DMS79 treated with DMSO at 0.1 percent for 48 hours (cell line): ENCODE results near the gene ZNF549.

Experiments
- DNase-seq: peaks from one replicate; lab custom pipeline; 2025; lab: John Stamatoyannopoulos, UW

The ZNF549 gene

GRCh38 chr19:57566396-57567265, 39.5 kb downstream of the ZNF549 start:
- DNase-seq, result peak; percentile 7

DNA sequence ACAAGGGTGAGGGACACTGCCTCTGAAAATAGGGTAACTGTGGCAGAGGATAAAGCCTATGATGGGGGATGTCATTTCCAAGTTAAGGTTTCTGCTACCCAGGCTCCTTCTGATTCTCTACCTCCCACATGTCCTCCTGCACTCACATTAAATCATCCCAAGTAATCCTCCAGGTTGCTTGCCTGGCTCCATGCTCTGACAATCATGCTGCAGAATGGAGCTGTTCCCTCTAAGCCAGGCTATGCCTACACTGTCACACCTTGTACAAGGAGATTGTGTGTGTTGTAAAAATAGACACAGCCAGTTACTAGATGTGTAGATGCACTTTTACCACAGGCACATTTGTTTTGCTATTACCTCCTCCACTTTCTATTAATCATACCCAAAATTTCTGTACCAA, 43.6 kb downstream of the ZNF549 start:
- DNase-seq, result no peak

DNA sequence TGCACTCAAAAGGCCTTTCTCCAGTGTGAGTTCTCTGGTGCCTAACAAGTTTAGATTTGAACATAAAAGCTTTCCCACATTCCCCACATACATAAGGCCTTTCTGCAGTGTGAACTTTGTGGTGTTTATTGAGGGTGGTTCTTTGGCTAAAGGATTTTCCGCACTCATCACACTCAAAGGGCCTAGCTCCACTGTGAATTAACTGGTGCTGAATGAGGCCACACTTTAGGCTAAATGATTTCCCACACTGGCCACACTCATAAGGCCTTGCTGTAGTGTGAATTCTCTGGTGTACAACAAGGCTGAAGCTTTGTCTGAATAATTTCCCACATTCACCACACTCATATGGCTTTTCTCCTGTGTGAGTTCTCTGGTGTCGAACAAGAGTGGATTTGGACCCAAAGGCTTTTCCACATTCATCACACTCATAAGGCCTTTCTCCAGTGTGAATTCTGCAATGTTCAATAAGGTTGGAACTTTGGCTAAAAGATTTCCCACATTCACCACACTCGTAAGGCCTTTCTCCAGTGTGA, 45.3 kb downstream of the ZNF549 start:
- DNase-seq, result no peak

GRCh38 chr19:57576661-57577060, 49.5 kb downstream of the ZNF549 start:
- DNase-seq, result no peak

DNA sequence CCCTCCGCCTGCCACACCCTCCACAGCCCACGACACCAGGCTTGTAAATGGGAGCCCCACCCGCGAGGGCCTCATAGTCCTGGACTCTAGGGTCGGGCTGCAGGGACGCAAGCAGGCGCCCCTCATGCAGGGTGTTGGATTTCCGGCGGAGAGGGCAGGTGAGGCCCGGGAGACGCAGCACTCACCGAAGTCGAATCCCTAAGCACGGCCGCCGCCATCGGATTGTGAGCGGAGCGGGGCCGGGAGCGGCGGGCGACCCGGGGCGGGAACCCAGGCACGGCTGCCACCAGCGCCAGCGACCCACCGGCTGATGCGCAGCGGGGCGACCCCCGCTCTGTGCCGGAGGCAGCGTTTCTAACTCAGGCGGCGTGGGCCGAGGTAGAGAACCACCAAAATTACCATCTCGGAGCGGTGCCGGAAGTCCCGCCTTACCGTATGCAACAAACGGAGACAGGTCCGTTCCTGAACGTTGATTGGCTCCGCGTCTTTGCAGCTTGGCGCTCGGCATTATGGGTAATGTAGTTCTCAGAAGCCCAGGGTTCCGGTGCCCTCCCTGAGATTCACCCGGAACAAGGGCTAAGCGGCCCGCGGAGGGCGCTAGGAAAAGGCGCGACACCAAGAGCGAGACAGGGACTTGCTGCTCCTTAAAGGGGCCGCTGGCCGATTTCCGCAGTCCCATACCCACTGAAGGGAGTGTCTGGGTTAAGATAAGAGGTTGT, 51.5 kb downstream of the ZNF549 start, which contains the start of gene ZNF416:
Gene ZNF416, minus strand, starts transcription at position 425 of the 719 bp plus-strand sequence. Its CDS starts 207 bp downstream, at position 218.
- DNase-seq, result peak; percentile 98

DNA sequence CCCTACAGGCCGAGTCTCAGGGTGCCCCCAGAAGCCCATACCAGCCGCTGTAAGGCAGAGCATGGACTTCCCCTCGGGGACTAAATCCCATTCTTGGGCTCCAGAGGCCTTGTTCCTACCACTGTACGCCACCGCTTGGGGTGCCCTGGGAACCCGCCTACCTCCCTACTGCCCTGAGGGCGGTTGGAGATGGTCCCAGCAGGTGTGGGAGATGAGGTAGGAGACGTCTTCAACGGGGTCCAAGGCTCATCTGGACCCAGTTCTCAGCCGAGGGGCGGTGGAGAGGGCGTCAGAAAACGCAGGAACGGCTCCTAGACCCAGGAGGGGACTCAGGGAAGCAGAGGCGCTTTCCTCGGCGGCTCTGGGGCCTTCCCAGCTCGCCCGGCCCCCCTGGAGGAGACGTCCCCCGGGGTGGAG, 56.0 kb downstream of the ZNF549 start:
- no peak for DNase-seq

- peak; percentile 93 for DNase-seq
Measured at GRCh38 chr19:57583521-57584416, 56.6 kb downstream of the ZNF549 start, which contains the start of gene ZIK1. TSS of gene ZIK1 (plus strand) at chr19:57584145. CDS start at chr19:57584357, 212 bp downstream.

GRCh38 chr19:57587529-57587928, 60.4 kb downstream of the ZNF549 start:
- DNase-seq, result no peak

- no peak for DNase-seq
Measured at GRCh38 chr19:57599377-57599760, 72.2 kb downstream of the ZNF549 start.

DNA sequence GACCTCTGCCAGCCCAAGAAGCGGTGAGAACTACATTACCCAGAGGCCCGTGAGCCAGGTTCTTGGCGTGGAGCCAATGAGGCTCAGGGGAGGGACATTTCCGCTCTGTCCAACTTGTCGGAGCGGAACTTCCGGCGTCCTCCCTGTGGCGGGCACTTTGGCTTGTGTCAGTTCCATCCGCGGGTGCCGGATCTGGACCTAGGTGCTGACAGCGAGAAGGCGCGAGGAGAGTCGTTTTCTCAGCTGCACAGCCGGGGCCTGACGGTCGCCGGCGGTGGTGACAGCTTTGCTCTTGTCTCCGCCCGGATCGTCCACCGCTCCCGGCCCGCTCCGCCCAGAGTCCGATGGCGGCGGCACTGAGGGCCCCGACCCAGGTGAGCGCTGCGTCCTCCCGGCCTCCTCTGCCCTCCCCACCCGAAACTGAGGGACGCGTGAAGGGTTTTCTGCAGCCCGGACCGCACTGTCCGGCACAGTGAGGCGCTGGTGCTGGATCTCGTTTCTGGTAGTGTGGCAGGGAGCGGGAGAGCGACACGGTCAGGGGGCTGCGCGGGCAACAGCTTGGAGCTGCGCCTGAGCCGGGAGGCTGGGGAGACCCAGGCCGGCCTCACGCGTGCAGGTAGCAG, 72.7 kb downstream of the ZNF549 start, which contains the start of gene ZNF530:
Gene ZNF530, plus strand, starts transcription at position 125 of the 623 bp plus-strand sequence. CDS start 4,461 bp downstream, outside the sequence.
- peak; percentile 82 for DNase-seq

DNA sequence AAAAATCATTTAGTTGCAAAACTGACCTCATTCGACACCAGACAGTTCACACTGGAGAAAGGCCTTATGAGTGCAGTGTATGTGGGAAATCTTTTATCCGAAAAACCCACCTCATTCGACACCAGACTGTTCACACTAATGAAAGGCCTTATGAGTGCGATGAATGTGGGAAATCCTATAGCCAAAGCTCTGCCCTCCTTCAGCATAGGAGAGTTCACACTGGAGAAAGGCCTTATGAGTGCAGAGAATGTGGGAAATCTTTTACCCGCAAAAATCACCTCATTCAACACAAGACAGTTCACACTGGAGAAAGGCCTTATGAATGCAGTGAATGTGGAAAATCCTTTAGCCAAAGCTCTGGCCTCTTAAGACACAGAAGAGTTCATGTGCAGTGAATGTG, 79.8 kb downstream of the ZNF549 start:
- no peak for DNase-seq
